Chondrocyte (in vitro differentiated cells): ENCODE measurements around the gene SLC38A1. TPM values are rescaled to one million over a fixed set of nuclear protein-coding genes. Genes with fewer than 3 reads are reported as not detected.
A peak's percentile ranks its signal among the peaks of the same experiment; 100 is the strongest.

Source experiments
- DNase-seq: peaks from one replicate; pipeline ENCODE4 v3.0.0; 2021; ENCODE audit warnings: mixed read lengths, low spot score
- H3K27ac Mint-ChIP-seq: one replicate; pipeline ENCODE4 v1.8.0; 2021; ENCODE audit warnings: mild to moderate bottlenecking, moderate library complexity, mixed read lengths; ENCODE audit not compliant: unreplicated experiment
- H3K27me3 Mint-ChIP-seq: 2 replicates; pipeline ENCODE4 v1.8.0; 2021; ENCODE audit warnings: low read depth, mixed read lengths
- H3K36me3 Mint-ChIP-seq: 2 replicates; pipeline ENCODE4 v1.8.0; 2021; ENCODE audit warnings: low read depth, mixed read lengths
- H3K4me1 Mint-ChIP-seq: 2 replicates; pipeline ENCODE4 v1.8.0; 2021; ENCODE audit warnings: low read depth, mild to moderate bottlenecking, mixed read lengths
- H3K4me3 Mint-ChIP-seq: one replicate; pipeline ENCODE4 v1.8.0; 2021; ENCODE audit warnings: mild to moderate bottlenecking, moderate library complexity, mixed read lengths; ENCODE audit not compliant: unreplicated experiment
- H3K9me3 Mint-ChIP-seq: 2 replicates; pipeline ENCODE4 v1.8.0; 2021; ENCODE audit warnings: low read depth, mixed read lengths
- CTCF ChIP-seq: fragments of 200-600 bp; sonication (generic); IDR thresholded peaks from 2 replicates; pipeline ENCODE4 v1.5.0; 2021; ENCODE audit warnings: antibody characterized with exemption, mild to moderate bottlenecking, moderate library complexity
- total RNA-seq: library from RNA; stranded (reverse); gene quantifications from 3 replicates; pipeline ENCODE4 v1.2.1, GENCODE V29; 2021

SLC38A1 gene
- total RNA-seq, 1 donor from 2014 or later, result 185 TPM

GRCh38 chr12:46158501-46158900, 110.3 kb downstream of the SLC38A1 start:
- DNase-seq, result no peak

GRCh38 chr12:46154221-46154985, 114.4 kb downstream of the SLC38A1 start:
- Mint-ChIP-seq H3K9me3 (peaks cover 10% of the 10 kb centered on the region), H3K4me3 (no peak overlapping the region), H3K36me3 (peaks cover 8% of the 10 kb centered on the region), H3K27me3 (no peaks in the 10 kb centered on the region), H3K27ac (peak overlapping the region; percentile 68), H3K4me1 (peaks cover 36% of the 10 kb centered on the region)
- DNase-seq, result no peak
- TF ChIP-seq CTCF, result no peak

More at GRCh38 chr12:46158501-46158900, 110.3 kb downstream of the SLC38A1 start:
- peaks cover 8% of the 10 kb centered on the region for H3K36me3 Mint-ChIP-seq
- no peak for TF ChIP-seq CTCF
- H3K27ac Mint-ChIP-seq, result peak overlapping the region; percentile 42
- H3K4me3 Mint-ChIP-seq, result no peak overlapping the region
- no peaks in the 10 kb centered on the region for H3K27me3 Mint-ChIP-seq
- H3K4me1 Mint-ChIP-seq, result peaks cover 55% of the 10 kb centered on the region
- H3K9me3 Mint-ChIP-seq, result peaks cover 10% of the 10 kb centered on the region

GRCh38 chr12:46153268-46153872, 115.5 kb downstream of the SLC38A1 start:
- no peak overlapping the region for H3K4me3 Mint-ChIP-seq
- H3K27ac Mint-ChIP-seq, result peak overlapping the region; percentile 15
- no peak for DNase-seq
- H3K36me3 Mint-ChIP-seq, result peaks cover 8% of the 10 kb centered on the region
- peak; percentile 96 for TF ChIP-seq CTCF
- H3K4me1 Mint-ChIP-seq, result peaks cover 27% of the 10 kb centered on the region
- H3K9me3 Mint-ChIP-seq, result peaks cover 10% of the 10 kb centered on the region
- H3K27me3 Mint-ChIP-seq, result no peaks in the 10 kb centered on the region

GRCh38 chr12:46152456-46152855, 116.4 kb downstream of the SLC38A1 start:
- Mint-ChIP-seq H3K27ac (no peak overlapping the region), H3K4me1 (peaks cover 22% of the 10 kb centered on the region)
- no peak for TF ChIP-seq CTCF

GRCh38 chr12:46150735-46151134, 118.1 kb downstream of the SLC38A1 start:
- no peak for DNase-seq
- Mint-ChIP-seq H3K4me3 (no peak overlapping the region), H3K9me3 (no peaks in the 10 kb centered on the region), H3K36me3 (no peaks in the 10 kb centered on the region), H3K27ac (no peak overlapping the region), H3K4me1 (peaks cover 18% of the 10 kb centered on the region), H3K27me3 (no peaks in the 10 kb centered on the region)
- TF ChIP-seq CTCF, result no peak

More at GRCh38 chr12:46152456-46152855, 116.4 kb downstream of the SLC38A1 start:
- H3K36me3 Mint-ChIP-seq, result peaks cover 8% of the 10 kb centered on the region
- H3K27me3 Mint-ChIP-seq, result no peaks in the 10 kb centered on the region
- no peak for DNase-seq
- H3K9me3 Mint-ChIP-seq, result peaks cover 10% of the 10 kb centered on the region
- no peak overlapping the region for H3K4me3 Mint-ChIP-seq
